Liver (tissue), 9 donors: ENCODE results near the gene TBC1D4. TPM values are rescaled to one million over a fixed set of nuclear protein-coding genes. Genes with fewer than 3 reads are reported as not detected.
A peak's percentile ranks its signal among the peaks of the same experiment; 100 is the strongest.

Experiments
- DNase-seq: peaks from one replicate; pipeline ENCODE4 v3.0.0-alpha.2; 2017; ENCODE audit warnings: low spot score
- H3K27ac ChIP-seq, 2 donors: one replicate each; pipeline ENCODE4 v1.7.0; 2013; ENCODE audit warnings: inconsistent platforms in 2 of 2, low read length in 2 of 2, control low read depth in 1 of 2, low read depth in 1 of 2, mild to moderate bottlenecking in 1 of 2
- H3K27me3 ChIP-seq, 4 donors: one replicate each; pipeline versions ENCODE4 v1.6.1 to v1.7.0; 2013; ENCODE audit warnings: low read length in 3 of 4, inconsistent platforms in 1 of 4, mild to moderate bottlenecking in 1 of 4, moderate library complexity in 1 of 4; ENCODE audit not compliant: control insufficient read depth in 4 of 4, insufficient read depth in 4 of 4
- H3K36me3 ChIP-seq, 4 donors: one replicate each; pipeline versions ENCODE4 v1.6.1 to v1.7.0; 2013; ENCODE audit warnings: low read length in 3 of 4, mild to moderate bottlenecking in 3 of 4, low read depth in 1 of 4, moderate library complexity in 1 of 4; ENCODE audit not compliant: control insufficient read depth in 4 of 4, insufficient read depth in 3 of 4
- H3K4me1 ChIP-seq, 4 donors: one replicate each; pipeline versions ENCODE4 v1.6.1 to v1.7.0; 2013; ENCODE audit warnings: low read length in 3 of 4, mild to moderate bottlenecking in 3 of 4, moderate library complexity in 1 of 4; ENCODE audit not compliant: control insufficient read depth in 4 of 4, insufficient read depth in 4 of 4
- H3K4me3 ChIP-seq, 3 donors: one replicate each; pipeline versions ENCODE4 v1.6.1 to v1.7.0; 2013; ENCODE audit warnings: low read length in 3 of 3, control low read depth in 1 of 3, low read depth in 1 of 3, mild to moderate bottlenecking in 1 of 3
- H3K9ac ChIP-seq, 2 donors: one replicate each; pipeline ENCODE4 v1.7.0; 2013; ENCODE audit warnings: low read length in 2 of 2, mild to moderate bottlenecking in 2 of 2, moderate library complexity in 2 of 2, control low read depth in 1 of 2, low read depth in 1 of 2
- H3K9me3 ChIP-seq, 4 donors: one replicate each; pipeline versions ENCODE4 v1.6.1 to v1.7.0; 2013; ENCODE audit warnings: low read length in 3 of 4; ENCODE audit not compliant: control insufficient read depth in 4 of 4
- EGR1 ChIP-seq, 2 donors: IDR thresholded peaks; 2 replicates each; pipeline ENCODE4 v1.6.1; 2016 to 2018; ENCODE audit warnings: antibody characterized with exemption in 2 of 2, low read depth in 2 of 2
- FOXA1 ChIP-seq: IDR thresholded peaks from 2 replicates; pipeline ENCODE4 v1.6.1; 2016; ENCODE audit warnings: antibody characterized with exemption
- FOXA2 ChIP-seq: IDR thresholded peaks from 2 replicates; pipeline ENCODE4 v1.6.1; 2016; ENCODE audit warnings: antibody characterized with exemption
- GABPA ChIP-seq, 2 donors: IDR thresholded peaks in 1 of 2; conservative IDR thresholded peaks in 1 of 2; 2 replicates each; pipeline ENCODE4 v1.6.1; 2016; ENCODE audit warnings: antibody characterized with exemption in 2 of 2, mild to moderate bottlenecking in 1 of 2, moderate library complexity in 1 of 2
- HNF4A ChIP-seq, 2 donors: conservative IDR thresholded peaks; 2 replicates each; pipeline ENCODE4 v1.6.1; 2016; ENCODE audit warnings: antibody characterized with exemption in 2 of 2, mild to moderate bottlenecking in 2 of 2
- HNF4G ChIP-seq: IDR thresholded peaks from 2 replicates; pipeline ENCODE4 v1.6.1; 2016; ENCODE audit warnings: antibody characterized with exemption
- JUND ChIP-seq, 2 donors: IDR thresholded peaks; 2 replicates each; pipeline ENCODE4 v1.6.1; 2016; ENCODE audit warnings: antibody characterized with exemption in 2 of 2
- MAX ChIP-seq: IDR thresholded peaks from 2 replicates; pipeline ENCODE4 v1.6.1; 2016; ENCODE audit warnings: antibody characterized with exemption
- NR2F2 ChIP-seq: IDR thresholded peaks from 2 replicates; pipeline ENCODE4 v1.6.1; 2016; ENCODE audit warnings: antibody characterized with exemption
- RAD21 ChIP-seq, 2 donors: IDR thresholded peaks; 2 replicates each; pipeline ENCODE4 v1.6.1; 2016; ENCODE audit warnings: antibody characterized with exemption in 2 of 2, mild to moderate bottlenecking in 2 of 2
- REST ChIP-seq: IDR thresholded peaks from 2 replicates; pipeline ENCODE4 v1.6.1; 2016; ENCODE audit warnings: antibody characterized with exemption, mild to moderate bottlenecking
- RXRA ChIP-seq, 2 donors: IDR thresholded peaks; 2 replicates each; pipeline ENCODE4 v1.6.1; 2017 to 2018; ENCODE audit warnings: antibody characterized with exemption in 2 of 2, mild to moderate bottlenecking in 1 of 2
- SP1 ChIP-seq: IDR thresholded peaks from 2 replicates; pipeline ENCODE4 v1.6.1; 2018; ENCODE audit warnings: antibody characterized with exemption, mild to moderate bottlenecking
- TAF1 ChIP-seq: conservative IDR thresholded peaks from 2 replicates; pipeline ENCODE4 v1.6.1; 2016; ENCODE audit warnings: antibody characterized with exemption, mild to moderate bottlenecking
- YY1 ChIP-seq: IDR thresholded peaks from 2 replicates; pipeline ENCODE4 v1.6.1; 2016; ENCODE audit warnings: antibody characterized with exemption, mild to moderate bottlenecking
- WGBS: extraction: QIAGEN DNeasy Blood & Tissue Kit; methylation state at CpG from one replicate; pipeline ENCODE4 v1.1.7; 2013; 5-methylcytosine and 5-hydroxymethylcytosine counted together
- polyA plus RNA-seq, 2 donors: library from polyadenylated mRNA; stranded (reverse) in 1 of 2; unstranded in 1 of 2; fragments of 200-250 nt in 1 of 2; fragments of >200 nt in 1 of 2; fragmentation: Nextera tagmentation in 1 of 2; extraction: Ambion mirVana in 1 of 2; gene quantifications; one replicate each; pipeline versions ENCODE4 v1.2.1 to v1.2.3, GENCODE V29; 2013 to 2015
- total RNA-seq, 2 donors: library from RNA; depleted of rRNA; stranded (reverse); fragments of >200 nt; gene quantifications; one replicate each; pipeline ENCODE4 v1.2.3, GENCODE V29; 2014
- TF ChIP-seq, protein P1 (sequence below): fragments of 150-350 bp; IDR thresholded peaks from 2 replicates; pipeline ENCODE4 v1.5.1; 2017; ENCODE audit warnings: improper control_type of control experiment, low read depth, low read length; ENCODE audit not compliant: missing input control
- TF ChIP-seq, protein P2 (sequence below): IDR thresholded peaks from 2 replicates; pipeline ENCODE4 v1.6.1; 2016; ENCODE audit warnings: antibody characterized with exemption
- TF ChIP-seq, protein P3 (sequence below): IDR thresholded peaks from 2 replicates; pipeline ENCODE4 v1.6.1; 2016; ENCODE audit warnings: antibody characterized with exemption
- donor health status: healthy.
- donor health status: healthy.
- donor health status: healthy.
- donor health status: healthy.
- donor health status: healthy.

TBC1D4 gene
- total and polyA plus RNA-seq, 4 donors: 2.3 to 11.1 (median 6.5) TPM

DNA sequence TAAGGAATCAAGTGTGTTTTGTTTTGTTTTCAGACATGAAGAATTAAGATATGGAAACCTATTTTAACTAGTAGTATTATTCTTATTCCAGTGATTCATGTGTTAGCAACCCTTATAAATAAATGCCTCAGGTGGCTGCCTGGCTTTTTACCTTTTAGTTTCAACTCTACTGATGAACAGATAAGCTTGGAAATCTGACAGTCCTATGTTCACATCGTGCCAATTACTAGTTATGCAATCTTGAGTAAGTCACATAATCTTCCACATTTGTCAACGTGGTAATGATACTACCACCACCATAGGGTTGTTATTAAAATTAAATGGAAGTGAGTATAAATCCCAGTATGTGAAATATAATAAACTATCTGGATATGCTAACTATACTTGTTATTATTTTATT lies 64.3 kb downstream of the TBC1D4 start:
- H3K4me3 ChIP-seq: no peak overlapping the region
- no peaks in the 10 kb centered on the region for H3K36me3 ChIP-seq
- no peaks in the 10 kb centered on the region for H3K27me3 ChIP-seq
- H3K27ac ChIP-seq: peak overlapping the region; percentile 61 to 66
- TF ChIP-seq, protein P1, sequence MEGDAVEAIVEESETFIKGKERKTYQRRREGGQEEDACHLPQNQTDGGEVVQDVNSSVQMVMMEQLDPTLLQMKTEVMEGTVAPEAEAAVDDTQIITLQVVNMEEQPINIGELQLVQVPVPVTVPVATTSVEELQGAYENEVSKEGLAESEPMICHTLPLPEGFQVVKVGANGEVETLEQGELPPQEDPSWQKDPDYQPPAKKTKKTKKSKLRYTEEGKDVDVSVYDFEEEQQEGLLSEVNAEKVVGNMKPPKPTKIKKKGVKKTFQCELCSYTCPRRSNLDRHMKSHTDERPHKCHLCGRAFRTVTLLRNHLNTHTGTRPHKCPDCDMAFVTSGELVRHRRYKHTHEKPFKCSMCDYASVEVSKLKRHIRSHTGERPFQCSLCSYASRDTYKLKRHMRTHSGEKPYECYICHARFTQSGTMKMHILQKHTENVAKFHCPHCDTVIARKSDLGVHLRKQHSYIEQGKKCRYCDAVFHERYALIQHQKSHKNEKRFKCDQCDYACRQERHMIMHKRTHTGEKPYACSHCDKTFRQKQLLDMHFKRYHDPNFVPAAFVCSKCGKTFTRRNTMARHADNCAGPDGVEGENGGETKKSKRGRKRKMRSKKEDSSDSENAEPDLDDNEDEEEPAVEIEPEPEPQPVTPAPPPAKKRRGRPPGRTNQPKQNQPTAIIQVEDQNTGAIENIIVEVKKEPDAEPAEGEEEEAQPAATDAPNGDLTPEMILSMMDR: no peak
- TF ChIP-seq RAD21 (IDR thresholded peaks at IDR 0.05) (peak in 1 of 2 donors; percentile 5), FOXA2 (no peak), HNF4A (conservative IDR thresholded peaks at IDR 0.05) (peak in 1 of 2 donors; percentile 37), FOXA1 (no peak), JUND (IDR thresholded peaks at IDR 0.05) (peak in 1 of 2 donors; percentile 31), GABPA (IDR thresholded peaks at IDR 0.05 in 1 of 2, conservative IDR thresholded peaks at IDR 0.05 in 1 of 2) (no peak), RXRA (IDR thresholded peaks at IDR 0.05) (peak in 1 of 2 donors; percentile 17), HNF4G (no peak), MAX (no peak), EGR1 (IDR thresholded peaks at IDR 0.05; ENCODE audit: low read depth in 2 of 2) (no peak), REST (no peak), SP1 (no peak), YY1 (no peak), TAF1 (no peak), NR2F2 (no peak)
- TF ChIP-seq, protein P2, sequence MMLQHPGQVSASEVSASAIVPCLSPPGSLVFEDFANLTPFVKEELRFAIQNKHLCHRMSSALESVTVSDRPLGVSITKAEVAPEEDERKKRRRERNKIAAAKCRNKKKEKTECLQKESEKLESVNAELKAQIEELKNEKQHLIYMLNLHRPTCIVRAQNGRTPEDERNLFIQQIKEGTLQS: no peak
- TF ChIP-seq, protein P3, sequence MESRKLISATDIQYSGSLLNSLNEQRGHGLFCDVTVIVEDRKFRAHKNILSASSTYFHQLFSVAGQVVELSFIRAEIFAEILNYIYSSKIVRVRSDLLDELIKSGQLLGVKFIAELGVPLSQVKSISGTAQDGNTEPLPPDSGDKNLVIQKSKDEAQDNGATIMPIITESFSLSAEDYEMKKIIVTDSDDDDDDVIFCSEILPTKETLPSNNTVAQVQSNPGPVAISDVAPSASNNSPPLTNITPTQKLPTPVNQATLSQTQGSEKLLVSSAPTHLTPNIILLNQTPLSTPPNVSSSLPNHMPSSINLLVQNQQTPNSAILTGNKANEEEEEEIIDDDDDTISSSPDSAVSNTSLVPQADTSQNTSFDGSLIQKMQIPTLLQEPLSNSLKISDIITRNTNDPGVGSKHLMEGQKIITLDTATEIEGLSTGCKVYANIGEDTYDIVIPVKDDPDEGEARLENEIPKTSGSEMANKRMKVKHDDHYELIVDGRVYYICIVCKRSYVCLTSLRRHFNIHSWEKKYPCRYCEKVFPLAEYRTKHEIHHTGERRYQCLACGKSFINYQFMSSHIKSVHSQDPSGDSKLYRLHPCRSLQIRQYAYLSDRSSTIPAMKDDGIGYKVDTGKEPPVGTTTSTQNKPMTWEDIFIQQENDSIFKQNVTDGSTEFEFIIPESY: no peak
- H3K9me3 ChIP-seq: no peaks in the 10 kb centered on the region
- 15% methylated on average over 2 of the region's 2 CpGs for WGBS
- DNase-seq: no peak
- peaks cover 4 to 30% (median 16%) of the 10 kb centered on the region in 4 donors for H3K4me1 ChIP-seq
- H3K9ac ChIP-seq: no peak overlapping the region
